GM18519 (cell line): Measurements from ENCODE around the gene NELFCD.
A peak's percentile ranks its signal among the peaks of the same experiment; 100 is the strongest.
"Not testable (repeated sequence)": the region's sequence is repeated elsewhere in the genome, so short reads cannot be mapped to it uniquely, and the experiment has no call there.

Experiments
- ATAC-seq: cut with Tn5 transposase; IDR thresholded peaks from one replicate; pipeline ENCODE4 v1.9.1; 2021; ENCODE audit warnings: mild to moderate bottlenecking, moderate library complexity; ENCODE audit not compliant: unreplicated experiment, low FRiP score

Gene NELFCD

GRCh38 chr20:58980711-58981627 lies at the start of gene NELFCD:
Gene NELFCD (plus strand): TSS chr20:58981256. CDS start chr20:58981310, 54 bp downstream.
- ATAC-seq, result peak; percentile 47

GRCh38 chr20:58932170-58932569 lies 48.9 kb upstream of the NELFCD start:
- ATAC-seq, result no peak

GRCh38 chr20:58938078-58938477 lies 43.0 kb upstream of the NELFCD start:
- no peak for ATAC-seq

- no peak for ATAC-seq
Measured at GRCh38 chr20:58938541-58938940, 42.5 kb upstream of the NELFCD start.

GRCh38 chr20:58941471-58941870 lies 39.6 kb upstream of the NELFCD start:
- no peak for ATAC-seq

- no peak for ATAC-seq
Measured at GRCh38 chr20:58942549-58942948, 38.5 kb upstream of the NELFCD start.

- ATAC-seq, result no peak
Measured at GRCh38 chr20:58944610-58945009, 36.4 kb upstream of the NELFCD start.

GRCh38 chr20:58945965-58946631 lies 35.0 kb upstream of the NELFCD start:
- no peak for ATAC-seq

- not testable (repeated sequence) for ATAC-seq
Measured at GRCh38 chr20:58947797-58948388, 33.2 kb upstream of the NELFCD start.

- no peak for ATAC-seq
Measured at GRCh38 chr20:58950603-58951002, 30.5 kb upstream of the NELFCD start.

- ATAC-seq, result no peak
Measured at GRCh38 chr20:58953050-58953449, 28.0 kb upstream of the NELFCD start.

GRCh38 chr20:58956078-58956477 lies 25.0 kb upstream of the NELFCD start:
- ATAC-seq, result no peak

GRCh38 chr20:58959652-58960051 lies 21.4 kb upstream of the NELFCD start:
- no peak for ATAC-seq

GRCh38 chr20:58963060-58963584 lies 17.9 kb upstream of the NELFCD start:
- no peak for ATAC-seq

GRCh38 chr20:58963922-58964321 lies 17.1 kb upstream of the NELFCD start:
- ATAC-seq, result not testable (repeated sequence)

GRCh38 chr20:58965270-58966064 lies 15.6 kb upstream of the NELFCD start:
- no peak for ATAC-seq

- no peak for ATAC-seq
Measured at GRCh38 chr20:58967652-58968429, 13.2 kb upstream of the NELFCD start.

GRCh38 chr20:58969439-58969838 lies 11.6 kb upstream of the NELFCD start:
- ATAC-seq, result no peak

- ATAC-seq, result no peak
Measured at GRCh38 chr20:58970146-58970545, 10.9 kb upstream of the NELFCD start.
